Measurements from ENCODE around the gene ZNF79. TPM values are rescaled to one million over a fixed set of nuclear protein-coding genes. Genes with fewer than 3 reads are reported as not detected.

ZNF79 gene
- total RNA-seq, 1 donor from 2014 or later, result 9.4 TPM

DNA sequence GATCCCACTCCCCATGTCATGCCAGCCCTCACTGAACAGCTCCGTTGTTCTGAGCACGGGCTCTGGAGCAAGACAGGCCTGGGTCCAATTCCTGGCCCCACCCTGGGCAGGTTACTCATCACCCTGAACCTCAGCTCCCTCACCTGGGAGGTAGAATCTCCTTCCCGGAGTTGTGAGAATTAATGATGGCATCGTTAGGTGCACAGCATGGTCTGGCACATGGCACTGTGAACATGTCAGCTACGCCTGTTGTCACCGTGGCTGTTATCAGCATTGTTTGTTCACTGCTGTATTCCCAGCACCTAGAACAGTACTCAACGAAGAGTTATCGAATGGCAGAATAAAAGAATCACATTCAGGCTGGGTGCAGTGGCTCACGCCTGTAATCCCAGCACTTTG is 70.1 kb downstream of the ZNF79 start:
- no peak for DNase-seq (ENCODE audit: low read depth, low spot score)

Other genes with a start within 250 kb of the ZNF79 start
- gene GARNL3, start 159.6 kb upstream of the ZNF79 start, total RNA-seq, result 3.1 and 4.4 TPM in 2 replicates
- gene SLC2A8, start 27.2 kb upstream of the ZNF79 start, total RNA-seq, result 9.4 and 10.1 TPM in 2 replicates
- gene RPL12, start 27.0 kb downstream of the ZNF79 start, total RNA-seq, result 1,065 and 1,838 TPM in 2 replicates
- gene LRSAM1, start 27.1 kb downstream of the ZNF79 start, total RNA-seq, result 11.4 and 11.7 TPM in 2 replicates
- 16.0 and 19.0 TPM in 2 replicates for gene STXBP1, start 187.9 kb downstream of the ZNF79 start, total RNA-seq